ENCODE results near the gene ALDH18A1.

The ALDH18A1 gene

DNA sequence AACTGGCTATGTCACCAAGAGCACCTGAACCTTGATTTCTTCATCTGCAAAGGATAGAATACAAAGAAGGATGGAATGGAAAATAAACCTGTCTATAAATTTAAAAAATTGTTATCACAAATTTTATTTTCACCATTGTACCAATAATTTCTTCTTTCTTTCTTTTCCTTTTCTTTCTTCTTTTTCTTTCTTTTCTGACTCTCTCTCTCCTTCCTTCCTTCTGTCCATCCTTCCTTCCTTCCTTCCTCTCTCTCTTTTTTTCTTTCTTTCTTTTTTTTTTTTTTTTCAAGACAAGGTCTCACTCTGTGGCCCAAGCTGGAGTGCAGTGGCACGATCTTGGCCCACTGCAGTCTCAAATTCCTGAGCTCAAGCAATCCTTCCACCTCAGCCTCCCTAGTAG is 58.7 kb downstream of the ALDH18A1 start:
- TF ChIP-seq, protein P1, sequence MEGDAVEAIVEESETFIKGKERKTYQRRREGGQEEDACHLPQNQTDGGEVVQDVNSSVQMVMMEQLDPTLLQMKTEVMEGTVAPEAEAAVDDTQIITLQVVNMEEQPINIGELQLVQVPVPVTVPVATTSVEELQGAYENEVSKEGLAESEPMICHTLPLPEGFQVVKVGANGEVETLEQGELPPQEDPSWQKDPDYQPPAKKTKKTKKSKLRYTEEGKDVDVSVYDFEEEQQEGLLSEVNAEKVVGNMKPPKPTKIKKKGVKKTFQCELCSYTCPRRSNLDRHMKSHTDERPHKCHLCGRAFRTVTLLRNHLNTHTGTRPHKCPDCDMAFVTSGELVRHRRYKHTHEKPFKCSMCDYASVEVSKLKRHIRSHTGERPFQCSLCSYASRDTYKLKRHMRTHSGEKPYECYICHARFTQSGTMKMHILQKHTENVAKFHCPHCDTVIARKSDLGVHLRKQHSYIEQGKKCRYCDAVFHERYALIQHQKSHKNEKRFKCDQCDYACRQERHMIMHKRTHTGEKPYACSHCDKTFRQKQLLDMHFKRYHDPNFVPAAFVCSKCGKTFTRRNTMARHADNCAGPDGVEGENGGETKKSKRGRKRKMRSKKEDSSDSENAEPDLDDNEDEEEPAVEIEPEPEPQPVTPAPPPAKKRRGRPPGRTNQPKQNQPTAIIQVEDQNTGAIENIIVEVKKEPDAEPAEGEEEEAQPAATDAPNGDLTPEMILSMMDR (IDR thresholded peaks at IDR 0.05; ENCODE audit: low read depth, low read length, missing control alignments): no peak
- no peak for DNase-seq (ENCODE audit: low read depth)
- no peak overlapping the region for H3K4me3 ChIP-seq (ENCODE audit: low read depth, low read length)

- DNase-seq (ENCODE audit: low read depth): no peak
- TF ChIP-seq, protein P1 (IDR thresholded peaks at IDR 0.05; ENCODE audit: low read depth, low read length, missing control alignments): no peak
- H3K4me3 ChIP-seq (ENCODE audit: low read depth, low read length): no peak overlapping the region
These were observed 68.5 kb downstream of the ALDH18A1 start for GRCh38 chr10:95588025-95588424.

GRCh38 chr10:95579835-95580535 is 76.5 kb downstream of the ALDH18A1 start:
- DNase-seq (ENCODE audit: low read depth): no peak
- no peak overlapping the region for H3K4me3 ChIP-seq (ENCODE audit: low read depth, low read length)
- TF ChIP-seq, protein P1 (IDR thresholded peaks at IDR 0.05; ENCODE audit: low read depth, low read length, missing control alignments): no peak

GRCh38 chr10:95579292-95579691 is 77.2 kb downstream of the ALDH18A1 start:
- no peak for DNase-seq (ENCODE audit: low read depth)

DNA sequence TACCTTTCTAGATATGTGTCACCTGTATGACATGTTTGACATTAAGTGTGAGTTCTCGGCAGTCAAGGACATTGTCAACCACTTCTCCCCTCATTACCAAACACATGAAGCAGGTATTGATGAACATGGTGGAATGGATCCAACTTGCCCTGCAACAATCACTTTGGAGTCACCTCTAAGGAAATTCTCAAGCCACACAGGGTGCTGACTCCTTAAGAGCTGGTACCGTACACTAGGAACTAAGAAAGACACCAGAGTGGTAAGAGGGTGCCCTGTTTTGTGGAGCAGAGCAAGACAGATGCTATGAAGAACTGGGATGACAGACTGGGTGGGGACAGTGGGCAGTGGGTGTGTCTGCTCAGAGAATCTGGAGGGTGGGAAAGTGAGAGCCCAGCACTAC is 77.9 kb downstream of the ALDH18A1 start:
- no peak for DNase-seq (ENCODE audit: low read depth)
- TF ChIP-seq, protein P1 (IDR thresholded peaks at IDR 0.05; ENCODE audit: low read depth, low read length, missing control alignments): no peak
- H3K4me3 ChIP-seq (ENCODE audit: low read depth, low read length): no peak overlapping the region

More at GRCh38 chr10:95579292-95579691, 77.2 kb downstream of the ALDH18A1 start:
- TF ChIP-seq, protein P1 (IDR thresholded peaks at IDR 0.05; ENCODE audit: low read depth, low read length, missing control alignments): no peak
- no peak overlapping the region for H3K4me3 ChIP-seq (ENCODE audit: low read depth, low read length)

DNA sequence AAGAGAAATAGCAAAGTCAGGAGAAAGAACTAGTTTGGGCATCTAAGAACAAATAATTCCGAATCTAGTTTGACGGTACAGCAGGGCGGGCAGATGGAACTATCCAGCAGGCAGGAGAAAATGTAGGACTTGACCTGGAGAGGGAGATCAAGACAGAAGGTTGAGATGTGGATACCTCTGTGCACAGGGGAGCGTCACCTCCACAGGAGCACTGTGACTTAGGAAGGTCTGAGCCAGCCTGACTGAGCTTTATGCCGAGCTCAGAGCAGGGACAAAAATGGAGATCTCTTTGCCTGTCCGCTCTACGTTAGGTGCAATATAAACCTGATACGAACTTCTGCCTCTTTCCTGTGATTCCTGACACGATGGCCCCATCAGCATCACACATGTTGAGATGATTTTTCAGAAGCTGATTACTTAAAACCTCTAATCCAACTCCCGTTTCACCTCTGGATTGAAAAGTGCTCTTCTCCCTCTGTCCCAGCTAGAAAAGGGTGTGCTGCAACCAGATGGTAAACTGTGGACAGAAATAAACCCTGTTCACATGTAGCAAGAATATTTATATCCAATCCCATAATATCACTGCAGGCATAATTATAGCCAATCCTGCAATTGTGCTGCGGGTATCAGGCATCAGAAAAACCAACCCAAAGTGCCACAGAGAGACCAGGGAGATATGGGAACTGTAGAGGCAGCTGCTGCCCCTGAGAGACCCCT is 81.7 kb downstream of the ALDH18A1 start:
- H3K4me3 ChIP-seq (ENCODE audit: low read depth, low read length): no peak overlapping the region
- no peak for DNase-seq (ENCODE audit: low read depth)
- TF ChIP-seq, protein P1 (IDR thresholded peaks at IDR 0.05; ENCODE audit: low read depth, low read length, missing control alignments): no peak

Measured in GM12864 (cell line).